B cell (primary cell): ENCODE results near the gene TCFL5. TPM values are rescaled to one million over a fixed set of nuclear protein-coding genes. Genes with fewer than 3 reads are reported as not detected.

Experiments used
- ATAC-seq: fragments of 200-7000 bp; cut with Tn5 transposase; one replicate; pipeline ENCODE4 v1.10.0; 2021; ENCODE audit warnings: low read depth, mild to moderate bottlenecking, moderate number of reproducible peaks, moderate library complexity
- CTCF ChIA-PET: fragments of 350-600 bp; sonication (Branson Sonifier 250); formaldehyde crosslinking; loops from one replicate; lab custom pipeline; 2021; ENCODE audit warnings: antibody characterized with exemption, inconsistent platforms; lab: Charles Lee
- POLR2A ChIA-PET: fragments of 350-600 bp; sonication (Branson Sonifier 250); formaldehyde crosslinking; loops from one replicate; lab custom pipeline; 2021; ENCODE audit warnings: antibody characterized with exemption; lab: Charles Lee
- DNase-seq: peaks from one replicate; pipeline ENCODE4 v3.0.0; 2013
- H2AFZ ChIP-seq: 2 replicates; pipeline ENCODE4 v1.6.1; 2012; ENCODE audit warnings: mild to moderate bottlenecking, low read depth, low read length; ENCODE audit not compliant: insufficient read depth, poor library complexity, severe bottlenecking
- H3K27ac ChIP-seq, 2 donors: 1 replicate in 1 of 2; 2 replicates in 1 of 2; pipeline ENCODE4 v1.5.1; 2012 to 2013; ENCODE audit warnings: low read length in 2 of 2, mild to moderate bottlenecking in 2 of 2, moderate library complexity in 1 of 2
- H3K27me3 ChIP-seq, 4 experiments: fragments of 200-600 bp in 1 of 4; sonication (generic) in 1 of 4; replicated peaks in 1 of 4; 1 replicate in 2 of 4; 2 replicates in 2 of 4; pipeline versions ENCODE4 v1.6.1 to v1.7.0; 2013 to 2016; ENCODE audit warnings: low read length in 3 of 4, mild to moderate bottlenecking in 2 of 4, mixed read lengths in 1 of 4, moderate library complexity in 1 of 4; ENCODE audit not compliant: insufficient read depth in 4 of 4, control insufficient read depth in 3 of 4; ENCODE audit errors: control extremely low read depth in 1 of 4
- H3K36me3 ChIP-seq, 2 experiments: replicated peaks in 1 of 2; 1 replicate in 1 of 2; 2 replicates in 1 of 2; pipeline versions ENCODE4 v1.6.1 to v1.7.1; 2013; ENCODE audit warnings: low read length in 1 of 2; ENCODE audit not compliant: insufficient read depth in 2 of 2, control insufficient read depth in 1 of 2; ENCODE audit errors: control extremely low read depth in 1 of 2, extremely low read depth in 1 of 2
- H3K4me1 ChIP-seq, 2 donors: fragments of 200-600 bp in 1 of 2; sonication (generic) in 1 of 2; 1 replicate in 1 of 2; 2 replicates in 1 of 2; pipeline versions ENCODE4 v1.5.1 to v1.6.1; 2013 to 2017; ENCODE audit warnings: low read length in 2 of 2; ENCODE audit not compliant: control insufficient read depth in 2 of 2, insufficient read depth in 2 of 2
- H3K4me2 ChIP-seq: replicated peaks from 2 replicates; pipeline ENCODE3; 2012; ENCODE audit warnings: mild to moderate bottlenecking, low read depth, low read length; ENCODE audit not compliant: poor library complexity, severe bottlenecking
- H3K4me3 ChIP-seq, 5 experiments: fragments of 200-600 bp in 1 of 5; sonication (generic) in 1 of 5; 1 replicate in 3 of 5; 2 replicates in 2 of 5; pipeline versions ENCODE4 v1.5.1 to v1.7.0; 2011 to 2016; ENCODE audit warnings: low read length in 4 of 5, mild to moderate bottlenecking in 4 of 5, low read depth in 2 of 5, control low read depth in 1 of 5, moderate library complexity in 1 of 5; ENCODE audit not compliant: insufficient read depth in 1 of 5; ENCODE audit errors: control extremely low read depth in 1 of 5, extremely low read depth in 1 of 5
- H3K79me2 ChIP-seq: fragments of 200-600 bp; sonication (generic); one replicate; pipeline ENCODE4 v1.6.0; 2016; ENCODE audit warnings: low read length; ENCODE audit not compliant: control insufficient read depth, insufficient read depth
- H3K9ac ChIP-seq: fragments of 200-600 bp; sonication (generic); 2 replicates; pipeline ENCODE4 v1.6.1; 2017; ENCODE audit warnings: mild to moderate bottlenecking, low read length, moderate library complexity
- H3K9me3 ChIP-seq, 3 donors: one replicate each; pipeline versions ENCODE4 v1.6.1 to v1.7.1; 2013; ENCODE audit warnings: low read length in 2 of 3; ENCODE audit not compliant: control insufficient read depth in 2 of 3, insufficient read depth in 1 of 3; ENCODE audit errors: control extremely low read depth in 1 of 3
- H4K20me1 ChIP-seq: 2 replicates; pipeline ENCODE4 v1.6.0; 2012; ENCODE audit warnings: mild to moderate bottlenecking, low read length; ENCODE audit not compliant: insufficient read depth, control insufficient read depth, poor library complexity, severe bottlenecking
- H3K27ac Mint-ChIP-seq: one replicate; pipeline ENCODE4 v1.8.0; 2021; ENCODE audit warnings: mixed read lengths
- H3K27me3 Mint-ChIP-seq: one replicate; pipeline ENCODE4 v1.8.0; 2021; ENCODE audit warnings: mixed read lengths
- H3K4me1 Mint-ChIP-seq: one replicate; pipeline ENCODE4 v1.8.0; 2021; ENCODE audit warnings: mixed read lengths
- H3K4me3 Mint-ChIP-seq: one replicate; pipeline ENCODE4 v1.8.0; 2021; ENCODE audit warnings: mixed read lengths
- H3K9me3 Mint-ChIP-seq: one replicate; pipeline ENCODE4 v1.8.0; 2022; ENCODE audit warnings: mixed read lengths; ENCODE audit not compliant: insufficient read depth
- CTCF ChIP-seq: fragments of 200-600 bp; IDR thresholded peaks from one replicate; pipeline ENCODE4 v1.8.0; 2022; ENCODE audit warnings: antibody characterized with exemption, mild to moderate bottlenecking
- EZH2 ChIP-seq: IDR thresholded peaks from 2 replicates; pipeline ENCODE4 v1.6.1; 2012; ENCODE audit warnings: borderline replicate concordance, low read depth, mild to moderate bottlenecking, moderate library complexity, low read length; ENCODE audit not compliant: insufficient read depth, poor library complexity, severe bottlenecking
- WGBS: methylation state at CpG from one replicate; pipeline ENCODE4 v1.1.5; 2013; ENCODE audit warnings: missing lambda C conversion rate; ENCODE audit not compliant: insufficient coverage; 5-methylcytosine and 5-hydroxymethylcytosine counted together
- intact Hi-C: fragments of 100-400 bp; cut with micrococcal nuclease; formaldehyde crosslinking; loops from one replicate; pipeline ENCODE4 v1.10.0; 2022
- polyA plus RNA-seq: library from polyadenylated mRNA; depleted of rRNA; stranded (reverse); fragments of >200 nt; gene quantifications from 2 replicates; pipeline ENCODE4 v1.2.3, GENCODE V29; 2012
- total RNA-seq, 2 donors: library from RNA; stranded (reverse); fragments of 120-200 nt in 1 of 2; gene quantifications; 1 replicate in 1 of 2; 2 replicates in 1 of 2; pipeline versions ENCODE4 v1.2.3 to v1.2.4, GENCODE V29; 2013 to 2022

Gene TCFL5
- total and polyA plus RNA-seq, 2 donors (not counting 1 experiment from before 2014, with no cell fraction given): 2.0 to 16.2 TPM

GRCh38 chr20:62892348-62893304 is 31.0 kb upstream of the TCFL5 start:
- DNase-seq: no peak
- intact Hi-C loops: no loop called here
- Histone ChIP-seq H2AFZ (no peak overlapping the region), H3K4me2 (no peak overlapping the region), H3K36me3 (peaks cover 4 to 83% of the 10 kb centered on the region in 2 experiments), H4K20me1 (peaks cover 45% of the 10 kb centered on the region), H3K4me1 (no peaks in the 10 kb centered on the region), H3K27me3 (no peaks in the 10 kb centered on the region), H3K4me3 (no peak overlapping the region), H3K27ac (no peak overlapping the region), H3K9ac (no peak overlapping the region), H3K9me3 (no peaks in the 10 kb centered on the region), H3K79me2 (no peaks in the 10 kb centered on the region)
- H3K27me3 Mint-ChIP-seq: no peaks in the 10 kb centered on the region
- H3K9me3 Mint-ChIP-seq: no peaks in the 10 kb centered on the region
- H3K27ac Mint-ChIP-seq: no peak overlapping the region
- POLR2A ChIA-PET: no interaction called here
- 95% methylated on average over 17 of the region's 25 CpGs for WGBS
- no peak for TF ChIP-seq EZH2
- TF ChIP-seq CTCF: no peak
- ATAC-seq: no peak
- CTCF ChIA-PET: interaction anchor here (0.6 to 2.2 kb wide), 3 partner anchors 10 to 116 kb away, joined by 3 to 8 read pairs (median 4); no protein-coding TSS in a partner anchor
- H3K4me1 Mint-ChIP-seq: peaks cover 1% of the 10 kb centered on the region
- no peak overlapping the region for H3K4me3 Mint-ChIP-seq

DNA sequence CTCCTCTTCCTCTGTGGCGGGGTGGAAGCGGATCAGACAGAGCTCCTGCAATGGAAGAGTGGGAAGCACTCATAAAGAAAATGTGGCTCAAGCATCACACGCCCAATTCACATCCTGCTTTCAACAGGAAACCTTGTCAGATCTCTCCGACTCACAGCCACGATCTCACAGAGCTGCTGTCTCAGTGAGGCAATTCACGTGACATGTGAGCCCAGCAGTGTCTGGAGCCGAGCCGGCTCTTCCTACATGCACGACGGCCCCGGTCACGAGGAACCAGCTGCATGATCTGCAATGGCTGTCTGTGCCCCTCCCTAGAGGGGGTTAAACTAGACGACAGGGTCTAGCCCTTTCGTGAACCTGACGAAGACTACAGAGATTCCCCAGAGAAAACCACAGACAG is 29.5 kb upstream of the TCFL5 start:
- Histone ChIP-seq H4K20me1 (peaks cover 39% of the 10 kb centered on the region), H3K27me3 (no peaks in the 10 kb centered on the region), H3K9ac (no peak overlapping the region), H3K4me3 (no peak overlapping the region), H3K36me3 (peaks cover 5 to 92% of the 10 kb centered on the region in 2 experiments), H3K79me2 (no peaks in the 10 kb centered on the region), H3K4me1 (no peaks in the 10 kb centered on the region), H2AFZ (no peak overlapping the region), H3K27ac (no peak overlapping the region), H3K9me3 (no peaks in the 10 kb centered on the region), H3K4me2 (no peak overlapping the region)
- Mint-ChIP-seq H3K27me3 (no peaks in the 10 kb centered on the region), H3K4me3 (no peak overlapping the region), H3K4me1 (no peaks in the 10 kb centered on the region), H3K9me3 (no peaks in the 10 kb centered on the region), H3K27ac (no peak overlapping the region)
- TF ChIP-seq EZH2 (no peak), CTCF (no peak)
- POLR2A ChIA-PET: no interaction called here
- ATAC-seq (peak; percentile 45), DNase-seq (no peak)
- WGBS: 40% methylated on average over 13 of the region's 15 CpGs
- intact Hi-C loops: no loop called here
- CTCF ChIA-PET: interaction anchor here (1.5 to 1.6 kb wide), 3 partner anchors 8 to 118 kb away, joined by 4 to 5 read pairs (median 4); no protein-coding TSS in a partner anchor
